Measurements from ENCODE around the gene MRPS30.

DNA sequence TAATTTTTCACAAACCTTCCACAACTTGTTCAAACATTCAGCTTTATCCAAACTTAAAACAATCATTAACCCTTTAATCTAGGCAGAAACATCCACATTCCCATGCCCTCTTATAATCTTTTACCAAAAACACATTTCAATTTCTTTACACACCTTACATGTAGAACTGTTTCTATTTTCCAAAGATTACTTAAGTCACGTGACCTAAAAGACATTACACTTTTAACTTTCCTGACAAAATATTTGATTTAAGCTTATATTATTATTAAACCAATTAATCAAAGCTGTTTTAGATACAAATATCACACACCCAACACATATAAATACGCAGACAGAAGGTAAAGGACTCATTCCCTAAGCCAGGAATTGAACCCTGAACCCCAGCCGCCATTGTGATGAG lies 21.0 kb upstream of the MRPS30 start:
- no peak for TF ChIP-seq RFX5 (IDR thresholded peaks at IDR 0.05; ENCODE audit: low read depth, low read length)
- no peak for TF ChIP-seq CTCF (conservative IDR thresholded peaks at IDR 0.05; ENCODE audit: low read depth, low read length)
- TF ChIP-seq POLR2A (IDR thresholded peaks at IDR 0.05; ENCODE audit: low read depth, low read length): no peak
- TF ChIP-seq BHLHE40 (IDR thresholded peaks at IDR 0.05; ENCODE audit: low read depth, low read length): no peak
- TF ChIP-seq CHD1 (IDR thresholded peaks at IDR 0.05; ENCODE audit: low read depth, low read length): no peak

Measured in IMR-90 (cell line).